ENCODE measurements around the gene UBE2Q1.

The UBE2Q1 gene

DNA sequence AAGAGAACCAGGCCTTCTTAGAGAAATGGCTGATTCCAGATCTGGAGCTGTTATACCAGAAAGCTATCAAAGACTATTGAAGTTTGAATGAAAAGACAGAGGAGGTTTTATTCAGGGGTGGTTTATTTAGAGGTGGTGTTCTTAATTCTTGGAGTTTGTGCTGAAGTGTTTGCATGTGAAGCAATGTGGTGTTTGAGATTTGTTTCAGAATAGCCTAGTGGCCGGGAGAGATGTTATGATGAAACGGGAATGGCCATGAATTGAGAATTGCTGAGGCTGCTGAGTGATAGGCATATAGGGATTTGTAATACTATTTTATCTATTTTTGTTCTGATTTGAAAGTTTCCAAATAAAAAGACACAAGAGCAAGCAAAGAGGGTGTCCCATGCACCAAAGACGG, 45.7 kb downstream of the UBE2Q1 start:
- Histone ChIP-seq H3K27me3 (ENCODE audit: low read depth, low read length) (peaks cover 31% of the 10 kb centered on the region), H3K4me1 (ENCODE audit: low read length) (no peaks in the 10 kb centered on the region), H3K27ac (ENCODE audit: low read length) (no peak overlapping the region), H3K36me3 (replicated peaks; ENCODE audit: low read depth, low read length) (no peaks in the 10 kb centered on the region), H4K20me1 (ENCODE audit: insufficient read depth, low read length) (no peaks in the 10 kb centered on the region), H3K9me3 (ENCODE audit: insufficient read depth, low read length) (no peaks in the 10 kb centered on the region), H2AFZ (ENCODE audit: low read depth, low read length) (no peak overlapping the region), H3K4me3 (ENCODE audit: low read length) (no peak overlapping the region), H3K79me2 (ENCODE audit: low read length) (no peaks in the 10 kb centered on the region), H3K4me2 (ENCODE audit: low read length) (no peak overlapping the region), H3K9ac (ENCODE audit: low read length) (no peak overlapping the region)
- no peak for TF ChIP-seq EZH2phosphoT487 (IDR thresholded peaks at IDR 0.05; ENCODE audit: low read depth)
- no peak for TF ChIP-seq CTCF (IDR thresholded peaks at IDR 0.05; ENCODE audit: low read depth, low read length)

DNA sequence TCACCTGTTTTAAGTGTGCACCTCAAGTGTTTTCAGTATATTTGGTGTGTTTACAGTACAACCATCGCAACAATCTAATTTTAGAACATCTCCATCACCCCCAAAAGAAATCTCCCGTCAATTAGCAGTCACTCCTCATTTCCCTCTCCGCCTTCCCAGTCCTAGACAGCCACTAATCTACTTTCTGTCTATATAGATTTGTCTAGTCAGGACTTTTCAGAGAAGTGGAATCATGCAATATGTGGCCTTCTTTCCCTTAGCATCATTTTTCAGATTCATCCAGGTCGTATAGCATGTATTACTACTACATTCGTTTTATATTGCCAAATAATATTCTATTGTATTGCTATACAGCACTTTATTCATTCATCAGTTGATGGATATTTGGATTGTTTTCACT, 54.6 kb downstream of the UBE2Q1 start:
- Histone ChIP-seq H3K36me3 (replicated peaks; ENCODE audit: low read depth, low read length) (no peaks in the 10 kb centered on the region), H3K9me3 (ENCODE audit: insufficient read depth, low read length) (no peaks in the 10 kb centered on the region), H3K4me3 (ENCODE audit: low read length) (no peak overlapping the region), H3K27ac (ENCODE audit: low read length) (no peak overlapping the region), H4K20me1 (ENCODE audit: insufficient read depth, low read length) (no peaks in the 10 kb centered on the region), H3K4me2 (ENCODE audit: low read length) (no peak overlapping the region), H2AFZ (ENCODE audit: low read depth, low read length) (no peak overlapping the region), H3K4me1 (ENCODE audit: low read length) (no peaks in the 10 kb centered on the region), H3K9ac (ENCODE audit: low read length) (no peak overlapping the region), H3K79me2 (ENCODE audit: low read length) (no peaks in the 10 kb centered on the region), H3K27me3 (ENCODE audit: low read depth, low read length) (peaks cover 13% of the 10 kb centered on the region)
- no peak for TF ChIP-seq CTCF (IDR thresholded peaks at IDR 0.05; ENCODE audit: low read depth, low read length)
- no peak for TF ChIP-seq EZH2phosphoT487 (IDR thresholded peaks at IDR 0.05; ENCODE audit: low read depth)

DNA sequence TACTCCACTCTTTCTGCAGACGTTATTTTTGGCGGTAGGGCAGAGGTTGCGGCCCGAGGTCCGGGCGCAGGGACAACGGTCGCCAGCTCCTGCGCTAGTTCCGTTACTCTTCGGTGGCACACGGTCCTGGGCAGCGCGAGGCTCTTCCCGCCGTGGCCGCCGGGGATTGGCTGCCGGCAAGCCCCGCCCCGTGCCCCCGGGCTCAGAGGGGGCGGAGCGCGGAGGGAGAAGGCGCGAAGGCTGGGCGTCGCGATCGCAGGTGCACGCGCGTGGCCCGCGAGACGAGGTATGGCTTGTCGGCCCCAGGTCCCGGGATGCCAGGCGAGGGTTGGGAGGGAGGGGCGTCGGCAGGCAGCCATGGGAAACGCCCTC, 55.7 kb downstream of the UBE2Q1 start:
- Histone ChIP-seq H3K27me3 (ENCODE audit: low read depth, low read length) (peaks cover 16% of the 10 kb centered on the region), H3K9ac (ENCODE audit: low read length) (no peak overlapping the region), H3K36me3 (replicated peaks; ENCODE audit: low read depth, low read length) (no peaks in the 10 kb centered on the region), H3K27ac (ENCODE audit: low read length) (no peak overlapping the region), H3K4me3 (ENCODE audit: low read length) (no peak overlapping the region), H3K9me3 (ENCODE audit: insufficient read depth, low read length) (no peaks in the 10 kb centered on the region), H3K4me1 (ENCODE audit: low read length) (no peaks in the 10 kb centered on the region), H2AFZ (ENCODE audit: low read depth, low read length) (no peak overlapping the region), H4K20me1 (ENCODE audit: insufficient read depth, low read length) (no peaks in the 10 kb centered on the region), H3K79me2 (ENCODE audit: low read length) (no peaks in the 10 kb centered on the region), H3K4me2 (ENCODE audit: low read length) (no peak overlapping the region)
- TF ChIP-seq EZH2phosphoT487 (IDR thresholded peaks at IDR 0.05; ENCODE audit: low read depth) (no peak), CTCF (IDR thresholded peaks at IDR 0.05; ENCODE audit: low read depth, low read length) (no peak)

DNA sequence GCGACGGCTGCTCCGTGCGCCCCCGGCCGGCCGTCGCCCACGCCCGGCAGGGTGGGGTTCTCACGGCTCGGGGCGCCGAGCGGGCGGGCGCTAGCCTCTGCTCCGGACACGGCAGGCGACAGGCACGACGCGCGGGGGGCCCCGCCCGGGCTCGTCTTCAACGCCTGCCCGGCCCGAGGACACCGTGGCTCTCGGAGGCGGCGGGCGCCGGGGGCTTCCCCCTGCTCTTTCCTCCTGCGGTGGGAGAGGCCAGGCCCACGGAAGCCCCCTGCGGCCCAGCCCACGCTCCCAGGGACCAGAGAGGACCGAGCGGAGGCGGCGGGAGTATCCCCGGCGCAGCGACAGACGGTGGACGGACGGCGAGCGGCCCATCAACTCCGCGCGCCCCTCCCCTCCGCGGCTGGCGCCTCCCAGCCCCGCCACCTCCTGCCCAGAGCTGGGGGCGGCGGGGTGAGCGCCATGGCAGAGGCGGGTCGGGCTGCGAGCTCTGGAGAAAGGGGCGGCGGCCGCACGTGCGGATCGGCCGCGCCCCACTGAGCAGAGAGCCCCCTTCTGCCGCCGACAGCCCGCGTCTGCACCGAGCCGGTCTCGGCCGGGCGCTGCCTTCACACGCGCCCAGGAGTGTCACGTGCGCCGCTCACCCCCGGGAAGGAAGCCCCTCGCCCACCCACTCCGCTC, 56.3 kb downstream of the UBE2Q1 start, which contains the start of the genes SHE and TDRD10:
Gene SHE (minus strand): TSS at position 347 of the 678 bp plus-strand sequence. CDS start 386 bp downstream, outside the sequence.
Gene TDRD10 (plus strand): TSS at position 154 of the 678 bp plus-strand sequence. CDS start 4,685 bp downstream, outside the sequence.
- TF ChIP-seq EZH2phosphoT487 (IDR thresholded peaks at IDR 0.05; ENCODE audit: low read depth) (no peak), CTCF (IDR thresholded peaks at IDR 0.05; ENCODE audit: low read depth, low read length) (no peak)
- Histone ChIP-seq H4K20me1 (ENCODE audit: insufficient read depth, low read length) (no peaks in the 10 kb centered on the region), H3K27me3 (ENCODE audit: low read depth, low read length) (peaks cover 16% of the 10 kb centered on the region), H3K4me2 (ENCODE audit: low read length) (no peak within 1 kb of the TSS), H3K4me3 (ENCODE audit: low read length) (no peak within 1 kb of the TSS), H3K27ac (ENCODE audit: low read length) (no peak within 1 kb of the TSS), H2AFZ (ENCODE audit: low read depth, low read length) (no peak within 1 kb of the TSS), H3K9me3 (ENCODE audit: insufficient read depth, low read length) (no peaks in the 10 kb centered on the region), H3K4me1 (ENCODE audit: low read length) (peaks cover under 1% of the 10 kb centered on the region), H3K9ac (ENCODE audit: low read length) (no peak within 1 kb of the TSS), H3K79me2 (ENCODE audit: low read length) (no peaks in the 10 kb centered on the region), H3K36me3 (replicated peaks; ENCODE audit: low read depth, low read length) (no peaks in the 10 kb centered on the region)

Data from OCI-LY3 (cell line).